Measurements from ENCODE around the gene LRIG1.
A peak's percentile ranks its signal among the peaks of the same experiment; 100 is the strongest.

The LRIG1 gene

GRCh38 chr3:66409771-66410754, 90.8 kb downstream of the LRIG1 start:
- DNase-seq (ENCODE audit: low read depth in 1 of 2, low spot score in 1 of 2), result no peak
- TF ChIP-seq CTCF (IDR thresholded peaks at IDR 0.05; ENCODE audit: insufficient read depth, low read length), result no peak
- no peak for TF ChIP-seq SPI1 (IDR thresholded peaks at IDR 0.05; ENCODE audit: borderline replicate concordance, low read depth)
- no peak for TF ChIP-seq GABPA (IDR thresholded peaks at IDR 0.05; ENCODE audit: low read depth)
- no peak for TF ChIP-seq POLR2AphosphoS5 (IDR thresholded peaks at IDR 0.05; ENCODE audit: low read depth)
- TF ChIP-seq REST (IDR thresholded peaks at IDR 0.05; ENCODE audit: insufficient replicate concordance, low read depth), result no peak
- Histone ChIP-seq H3K27me3 (ENCODE audit: insufficient read depth, poor library complexity, severe bottlenecking) (no peaks in the 10 kb centered on the region), H3K4me3 (replicated peaks; ENCODE audit: insufficient read depth, low read length) (no peak overlapping the region), H3K27ac (replicated peaks) (no peak overlapping the region)

- H3K4me3 ChIP-seq (replicated peaks; ENCODE audit: insufficient read depth, low read length), result no peak overlapping the region
- H3K27me3 ChIP-seq (ENCODE audit: insufficient read depth, poor library complexity, severe bottlenecking), result no peaks in the 10 kb centered on the region
- peak; percentile 13 to 38 for DNase-seq (ENCODE audit: low read depth in 1 of 2, low spot score in 1 of 2)
- no peak overlapping the region for H3K27ac ChIP-seq (replicated peaks)
- no peak for TF ChIP-seq REST (IDR thresholded peaks at IDR 0.05; ENCODE audit: insufficient replicate concordance, low read depth)
- TF ChIP-seq GABPA (IDR thresholded peaks at IDR 0.05; ENCODE audit: low read depth), result no peak
- TF ChIP-seq CTCF (IDR thresholded peaks at IDR 0.05; ENCODE audit: insufficient read depth, low read length), result peak; percentile 84
- no peak for TF ChIP-seq SPI1 (IDR thresholded peaks at IDR 0.05; ENCODE audit: borderline replicate concordance, low read depth)
- no peak for TF ChIP-seq POLR2AphosphoS5 (IDR thresholded peaks at IDR 0.05; ENCODE audit: low read depth)
Observed at GRCh38 chr3:66407611-66408218, 93.1 kb downstream of the LRIG1 start.

- Histone ChIP-seq H3K27me3 (ENCODE audit: insufficient read depth, poor library complexity, severe bottlenecking) (no peaks in the 10 kb centered on the region), H3K27ac (replicated peaks) (no peak overlapping the region)
Observed at GRCh38 chr3:66406831-66407610, 93.8 kb downstream of the LRIG1 start.

More at GRCh38 chr3:66406831-66407610, 93.8 kb downstream of the LRIG1 start:
- no peak for DNase-seq (ENCODE audit: low read depth in 1 of 2, low spot score in 1 of 2)
- TF ChIP-seq REST (IDR thresholded peaks at IDR 0.05; ENCODE audit: insufficient replicate concordance, low read depth) (no peak), GABPA (IDR thresholded peaks at IDR 0.05; ENCODE audit: low read depth) (no peak), SPI1 (IDR thresholded peaks at IDR 0.05; ENCODE audit: borderline replicate concordance, low read depth) (no peak), CTCF (IDR thresholded peaks at IDR 0.05; ENCODE audit: insufficient read depth, low read length) (no peak)
- H3K4me3 ChIP-seq (replicated peaks; ENCODE audit: insufficient read depth, low read length), result no peak overlapping the region
